ENCODE measurements around the gene OR2W1.

OR2W1 gene

GRCh38 chr6:28995093-28995650 lies 49.8 kb downstream of the OR2W1 start:
- DNase-seq = no peak
